ENCODE results near the gene HLA-DOA.

Gene HLA-DOA

GRCh38 chr6:33008944-33009861 lies at the start of gene HLA-DOA:
HLA-DOA (minus strand) TSS chr6:33009591.
- TF ChIP-seq GATA3 (IDR thresholded peaks at IDR 0.05; ENCODE audit: low read depth, low read length) (no peak), GATA2 (IDR thresholded peaks at IDR 0.05; ENCODE audit: low read depth, low read length) (no peak)

- TF ChIP-seq GATA2 (IDR thresholded peaks at IDR 0.05; ENCODE audit: low read depth, low read length): no peak
Observed at GRCh38 chr6:33057222-33058150, 48.1 kb upstream of the HLA-DOA start.

GRCh38 chr6:33053230-33053629 lies 43.8 kb upstream of the HLA-DOA start:
- no peak for TF ChIP-seq GATA3 (IDR thresholded peaks at IDR 0.05; ENCODE audit: low read depth, low read length)
- no peak for TF ChIP-seq GATA2 (IDR thresholded peaks at IDR 0.05; ENCODE audit: low read depth, low read length)

- TF ChIP-seq GATA3 (IDR thresholded peaks at IDR 0.05; ENCODE audit: low read depth, low read length): no peak
- no peak for TF ChIP-seq GATA2 (IDR thresholded peaks at IDR 0.05; ENCODE audit: low read depth, low read length)
Observed at GRCh38 chr6:33052627-33053026, 43.2 kb upstream of the HLA-DOA start.

- TF ChIP-seq GATA3 (IDR thresholded peaks at IDR 0.05; ENCODE audit: low read depth, low read length) (no peak), GATA2 (IDR thresholded peaks at IDR 0.05; ENCODE audit: low read depth, low read length) (no peak)
Observed at GRCh38 chr6:33050014-33050810, 40.8 kb upstream of the HLA-DOA start.

- TF ChIP-seq GATA3 (IDR thresholded peaks at IDR 0.05; ENCODE audit: low read depth, low read length) (no peak), GATA2 (IDR thresholded peaks at IDR 0.05; ENCODE audit: low read depth, low read length) (no peak)
Observed at GRCh38 chr6:33049323-33050013, 40.1 kb upstream of the HLA-DOA start.

- TF ChIP-seq GATA3 (IDR thresholded peaks at IDR 0.05; ENCODE audit: low read depth, low read length) (no peak), GATA2 (IDR thresholded peaks at IDR 0.05; ENCODE audit: low read depth, low read length) (no peak)
Observed at GRCh38 chr6:33040157-33040556, 30.8 kb upstream of the HLA-DOA start.

- no peak for TF ChIP-seq GATA2 (IDR thresholded peaks at IDR 0.05; ENCODE audit: low read depth, low read length)
- no peak for TF ChIP-seq GATA3 (IDR thresholded peaks at IDR 0.05; ENCODE audit: low read depth, low read length)
Observed at GRCh38 chr6:33036535-33036934, 27.1 kb upstream of the HLA-DOA start.

- TF ChIP-seq GATA3 (IDR thresholded peaks at IDR 0.05; ENCODE audit: low read depth, low read length): no peak
- no peak for TF ChIP-seq GATA2 (IDR thresholded peaks at IDR 0.05; ENCODE audit: low read depth, low read length)
Observed at GRCh38 chr6:33034554-33034953, 25.2 kb upstream of the HLA-DOA start.

- TF ChIP-seq GATA2 (IDR thresholded peaks at IDR 0.05; ENCODE audit: low read depth, low read length) (no peak), GATA3 (IDR thresholded peaks at IDR 0.05; ENCODE audit: low read depth, low read length) (no peak)
Observed at GRCh38 chr6:33030245-33030644, 20.9 kb upstream of the HLA-DOA start.

- TF ChIP-seq GATA2 (IDR thresholded peaks at IDR 0.05; ENCODE audit: low read depth, low read length) (no peak), GATA3 (IDR thresholded peaks at IDR 0.05; ENCODE audit: low read depth, low read length) (no peak)
Observed at GRCh38 chr6:33029328-33030184, 20.2 kb upstream of the HLA-DOA start.

- TF ChIP-seq GATA3 (IDR thresholded peaks at IDR 0.05; ENCODE audit: low read depth, low read length): no peak
- TF ChIP-seq GATA2 (IDR thresholded peaks at IDR 0.05; ENCODE audit: low read depth, low read length): no peak
Observed at GRCh38 chr6:33028220-33028849, 18.9 kb upstream of the HLA-DOA start.

Data from SH-SY5Y (cell line).